GM12891 (cell line): ENCODE data around the gene NFU1.

Experiments used
- DNase-seq: peaks from one replicate; pipeline ENCODE4 v3.0.0; 2011; ENCODE audit warnings: low spot score; ENCODE audit not compliant: insufficient read length
- FAIRE-seq: peaks from 2 replicates; lab custom pipeline; 2011; peaks lifted over from hg19 to GRCh38; lab: Jason Lieb, UNC
- PAX5 ChIP-seq: IDR thresholded peaks from 2 replicates; pipeline ENCODE4 v1.6.1; 2011; ENCODE audit warnings: low read length, moderate library complexity, mild to moderate bottlenecking; ENCODE audit not compliant: insufficient read depth, severe bottlenecking
- POLR2A ChIP-seq: IDR thresholded peaks from 2 replicates; pipeline ENCODE4 v1.6.1; 2011; ENCODE audit warnings: low read depth, low read length, control low read depth
- POLR2AphosphoS5 ChIP-seq: IDR thresholded peaks from 2 replicates; pipeline ENCODE4 v1.6.1; 2011; ENCODE audit warnings: low read depth, low read length, control low read depth
- POU2F2 ChIP-seq: IDR thresholded peaks from 2 replicates; pipeline ENCODE4 v1.6.1; 2011; ENCODE audit warnings: low read depth, mild to moderate bottlenecking, control low read depth, low read length, moderate library complexity
- SPI1 ChIP-seq: IDR thresholded peaks from 2 replicates; pipeline ENCODE4 v1.6.1; 2011; ENCODE audit warnings: low read depth, low read length, control low read depth
- TAF1 ChIP-seq: IDR thresholded peaks from 2 replicates; pipeline ENCODE4 v1.6.1; 2011; ENCODE audit warnings: low read depth, low read length, control low read depth

Gene NFU1

GRCh38 chr2:69385443-69386151, 51.6 kb downstream of the NFU1 start:
- no peak for FAIRE-seq

GRCh38 chr2:69384618-69385081, 52.6 kb downstream of the NFU1 start:
- DNase-seq, result no peak
- no peak for FAIRE-seq
- no peak for TF ChIP-seq SPI1
- TF ChIP-seq POLR2A, result no peak
- TF ChIP-seq TAF1, result no peak

More at GRCh38 chr2:69385443-69386151, 51.6 kb downstream of the NFU1 start:
- no peak for DNase-seq
- TF ChIP-seq TAF1, result no peak
- TF ChIP-seq POU2F2, result no peak
- TF ChIP-seq PAX5, result no peak
- no peak for TF ChIP-seq POLR2AphosphoS5
- TF ChIP-seq POLR2A, result no peak
- no peak for TF ChIP-seq SPI1

- DNase-seq, result no peak
Measured at GRCh38 chr2:69383176-69383812, 53.9 kb downstream of the NFU1 start.

GRCh38 chr2:69382547-69382946, 54.7 kb downstream of the NFU1 start:
- FAIRE-seq (no peak), DNase-seq (no peak)
- TF ChIP-seq PAX5 (no peak), TAF1 (no peak), POLR2A (no peak), SPI1 (no peak), POU2F2 (no peak), POLR2AphosphoS5 (no peak)

More at GRCh38 chr2:69383176-69383812, 53.9 kb downstream of the NFU1 start:
- no peak for TF ChIP-seq TAF1
- no peak for TF ChIP-seq POLR2A
- TF ChIP-seq POU2F2, result no peak
- TF ChIP-seq PAX5, result no peak
- no peak for TF ChIP-seq POLR2AphosphoS5
- no peak for TF ChIP-seq SPI1
- FAIRE-seq, result no peak

GRCh38 chr2:69381337-69381737, 55.9 kb downstream of the NFU1 start:
- no peak for TF ChIP-seq POU2F2
- no peak for TF ChIP-seq SPI1
- TF ChIP-seq PAX5, result no peak
- no peak for TF ChIP-seq TAF1
- no peak for DNase-seq

GRCh38 chr2:69380072-69380917, 56.9 kb downstream of the NFU1 start:
- DNase-seq, result no peak
- peak; percentile 5 for FAIRE-seq
- no peak for TF ChIP-seq POLR2A
- no peak for TF ChIP-seq POU2F2
- TF ChIP-seq SPI1, result no peak
- TF ChIP-seq POLR2AphosphoS5, result no peak
- no peak for TF ChIP-seq PAX5
- TF ChIP-seq TAF1, result no peak

More at GRCh38 chr2:69381337-69381737, 55.9 kb downstream of the NFU1 start:
- FAIRE-seq, result no peak

- no peak for TF ChIP-seq PAX5
- FAIRE-seq, result no peak
- DNase-seq, result no peak
Measured at GRCh38 chr2:69376403-69376802, 60.8 kb downstream of the NFU1 start.

GRCh38 chr2:69375494-69376353, 61.5 kb downstream of the NFU1 start:
- FAIRE-seq, result peak; percentile 31

GRCh38 chr2:69372767-69373166, 64.5 kb downstream of the NFU1 start:
- FAIRE-seq (no peak), DNase-seq (no peak)
- TF ChIP-seq POU2F2 (no peak), POLR2AphosphoS5 (no peak), POLR2A (no peak), SPI1 (no peak), TAF1 (no peak)

More at GRCh38 chr2:69375494-69376353, 61.5 kb downstream of the NFU1 start:
- TF ChIP-seq PAX5, result no peak
- no peak for TF ChIP-seq TAF1
- no peak for TF ChIP-seq SPI1
- DNase-seq, result no peak

- no peak for DNase-seq
- TF ChIP-seq TAF1 (no peak), PAX5 (no peak), SPI1 (no peak), POLR2A (no peak), POLR2AphosphoS5 (no peak), POU2F2 (no peak)
- no peak for FAIRE-seq
Measured at GRCh38 chr2:69369802-69370201, 67.4 kb downstream of the NFU1 start.
